Stimulated activated CD4-positive, alpha-beta T cell treated with anti-CD3 and anti-CD28 coated beads, Interleukin-15, amount 100 ng/mL, for 1 hour (primary cell): ENCODE measurements around the gene ADH1C.
"Not testable (repeated sequence)": the region's sequence is repeated elsewhere in the genome, so short reads cannot be mapped to it uniquely, and the experiment has no call there.

Experiments
- DNase-seq, 2 donors: peaks; one replicate each; pipeline ENCODE4 v3.0.0-alpha.2; 2020; ENCODE audit warnings: low read depth in 1 of 2, low spot score in 1 of 2

Gene ADH1C

GRCh38 chr4:99359480-99360204 lies 7.1 kb upstream of the ADH1C start:
- no peak for DNase-seq

GRCh38 chr4:99357948-99358347 lies 5.4 kb upstream of the ADH1C start:
- DNase-seq = no peak

GRCh38 chr4:99356992-99357391 lies 4.4 kb upstream of the ADH1C start:
- no peak for DNase-seq

- not testable (repeated sequence) for DNase-seq
These were observed 3.6 kb upstream of the ADH1C start for GRCh38 chr4:99356149-99356548.

- DNase-seq = no peak
These were observed 1.1 kb downstream of the ADH1C start for GRCh38 chr4:99351487-99351886.

- no peak for DNase-seq
These were observed 3.2 kb downstream of the ADH1C start for GRCh38 chr4:99349338-99349737.

- not testable (repeated sequence) for DNase-seq
These were observed 9.9 kb downstream of the ADH1C start for GRCh38 chr4:99342624-99343023.

- DNase-seq = no peak
These were observed 11.1 kb downstream of the ADH1C start for GRCh38 chr4:99341426-99341825.

GRCh38 chr4:99339172-99339571 lies 13.4 kb downstream of the ADH1C start:
- no peak for DNase-seq

- DNase-seq = no peak
These were observed 16.0 kb downstream of the ADH1C start for GRCh38 chr4:99336553-99336952.

- no peak for DNase-seq
These were observed 17.7 kb downstream of the ADH1C start for GRCh38 chr4:99334880-99335279.

GRCh38 chr4:99330648-99331047 lies 21.9 kb downstream of the ADH1C start:
- no peak for DNase-seq

GRCh38 chr4:99329876-99330275 lies 22.7 kb downstream of the ADH1C start:
- DNase-seq = no peak

GRCh38 chr4:99324979-99325378 lies 27.6 kb downstream of the ADH1C start:
- DNase-seq = no peak

GRCh38 chr4:99324361-99324760 lies 28.2 kb downstream of the ADH1C start:
- no peak for DNase-seq

- no peak for DNase-seq
These were observed 28.8 kb downstream of the ADH1C start for GRCh38 chr4:99323756-99324155.

- DNase-seq = no peak
These were observed 31.0 kb downstream of the ADH1C start, which contains the start of gene ADH1B for GRCh38 chr4:99321241-99322191. Gene ADH1B, minus strand, starts transcription at chr4:99321401. Its CDS starts 70 bp downstream, at chr4:99321331.

- not testable (repeated sequence) for DNase-seq
These were observed 34.7 kb downstream of the ADH1C start for GRCh38 chr4:99317811-99318210.

GRCh38 chr4:99317354-99317753 lies 35.2 kb downstream of the ADH1C start:
- no peak for DNase-seq

GRCh38 chr4:99315839-99316238 lies 36.7 kb downstream of the ADH1C start:
- DNase-seq = no peak

GRCh38 chr4:99314211-99314610 lies 38.3 kb downstream of the ADH1C start:
- no peak for DNase-seq

GRCh38 chr4:99310389-99310788 lies 42.2 kb downstream of the ADH1C start:
- DNase-seq = no peak
